Neutrophil (primary cell): Measurements from ENCODE around the gene SEMA6A.

Experiments
- H3K27ac ChIP-seq: fragments of 200-600 bp; sonication (generic); 2 replicates; pipeline ENCODE4 v1.5.1; 2016; ENCODE audit warnings: mild to moderate bottlenecking, moderate library complexity
- H3K27me3 ChIP-seq: fragments of 200-600 bp; sonication (generic); 2 replicates; pipeline ENCODE4 v1.6.0; 2016; ENCODE audit warnings: mild to moderate bottlenecking
- H3K36me3 ChIP-seq: fragments of 200-600 bp; sonication (generic); 2 replicates; pipeline ENCODE4 v1.5.1; 2017
- H3K4me1 ChIP-seq, 2 experiments: fragments of 200-600 bp in 1 of 2; sonication (generic) in 1 of 2; 1 replicate in 1 of 2; 2 replicates in 1 of 2; pipeline versions ENCODE4 v1.5.1 to v1.6.1; 2013 to 2016; ENCODE audit warnings: low read depth in 1 of 2, low read length in 1 of 2, mild to moderate bottlenecking in 1 of 2, moderate library complexity in 1 of 2; ENCODE audit not compliant: control insufficient read depth in 1 of 2, insufficient read depth in 1 of 2
- H3K4me3 ChIP-seq, 2 experiments: fragments of 200-600 bp in 1 of 2; sonication (generic) in 1 of 2; 1 replicate in 1 of 2; 2 replicates in 1 of 2; pipeline ENCODE4 v1.5.1; 2013 to 2016; ENCODE audit warnings: low read depth in 1 of 2, low read length in 1 of 2, mild to moderate bottlenecking in 1 of 2, moderate library complexity in 1 of 2
- H3K9me3 ChIP-seq: fragments of 200-600 bp; sonication (generic); 2 replicates; pipeline ENCODE4 v1.5.1; 2016
- CTCF ChIP-seq: fragments of 200-600 bp; sonication (generic); IDR thresholded peaks from 2 replicates; pipeline ENCODE4 v1.5.1; 2016; ENCODE audit warnings: antibody characterized with exemption

SEMA6A gene

GRCh38 chr5:116572350-116573278 is 2.0 kb downstream of the SEMA6A start:
- H3K36me3 ChIP-seq: no peaks in the 10 kb centered on the region
- peak overlapping the region; percentile 69 to 80 for H3K4me3 ChIP-seq
- peaks cover 100% of the 10 kb centered on the region for H3K27me3 ChIP-seq
- no peaks in the 10 kb centered on the region for H3K9me3 ChIP-seq
- H3K4me1 ChIP-seq: peaks cover 42 to 46% of the 10 kb centered on the region in 2 experiments
- no peak overlapping the region for H3K27ac ChIP-seq
- no peak for TF ChIP-seq CTCF

GRCh38 chr5:116571568-116572349 is 2.9 kb downstream of the SEMA6A start:
- Histone ChIP-seq H3K4me3 (peak overlapping the region; percentile 69 to 80), H3K36me3 (no peaks in the 10 kb centered on the region), H3K27me3 (peaks cover 97% of the 10 kb centered on the region), H3K27ac (no peak overlapping the region), H3K9me3 (no peaks in the 10 kb centered on the region), H3K4me1 (peaks cover 42 to 46% of the 10 kb centered on the region in 2 experiments)
- no peak for TF ChIP-seq CTCF

GRCh38 chr5:116569999-116570398 is 4.6 kb downstream of the SEMA6A start:
- Histone ChIP-seq H3K4me3 (no peak overlapping the region), H3K4me1 (peaks cover 25 to 30% of the 10 kb centered on the region in 2 experiments), H3K27me3 (peaks cover 86% of the 10 kb centered on the region), H3K9me3 (no peaks in the 10 kb centered on the region), H3K27ac (no peak overlapping the region), H3K36me3 (no peaks in the 10 kb centered on the region)
- TF ChIP-seq CTCF: no peak

GRCh38 chr5:116567106-116567505 is 7.5 kb downstream of the SEMA6A start:
- H3K27ac ChIP-seq: no peak overlapping the region
- no peak overlapping the region for H3K4me3 ChIP-seq
- H3K4me1 ChIP-seq: peaks cover 2 to 3% of the 10 kb centered on the region in 2 experiments
- no peaks in the 10 kb centered on the region for H3K9me3 ChIP-seq
- TF ChIP-seq CTCF: no peak
- no peaks in the 10 kb centered on the region for H3K36me3 ChIP-seq
- peaks cover 57% of the 10 kb centered on the region for H3K27me3 ChIP-seq

GRCh38 chr5:116566251-116566650 is 8.4 kb downstream of the SEMA6A start:
- Histone ChIP-seq H3K36me3 (no peaks in the 10 kb centered on the region), H3K4me1 (no peaks in the 10 kb centered on the region), H3K27ac (no peak overlapping the region), H3K27me3 (peaks cover 49% of the 10 kb centered on the region), H3K9me3 (no peaks in the 10 kb centered on the region), H3K4me3 (no peak overlapping the region)
- no peak for TF ChIP-seq CTCF
